Vagina (tissue), 2 donors: ENCODE measurements around the gene SYTL3.

Experiments used
- POLR2A ChIP-seq, 2 donors: fragments of 450-650 bp; IDR thresholded peaks; one replicate each; pipeline ENCODE4 v1.6.1; 2017; ENCODE audit warnings: antibody characterized with exemption in 2 of 2, mild to moderate bottlenecking in 2 of 2, moderate library complexity in 2 of 2
- TF ChIP-seq, protein P1 (sequence below), 3 experiments: fragments of 450-650 bp in 2 of 3; fragments of 200-600 bp in 1 of 3; sonication (generic) in 1 of 3; IDR thresholded peaks; one replicate each; pipeline ENCODE4 v1.5.1; 2017 to 2019; ENCODE audit warnings: antibody characterized with exemption in 3 of 3, mild to moderate bottlenecking in 2 of 3, moderate library complexity in 2 of 3

DNA sequence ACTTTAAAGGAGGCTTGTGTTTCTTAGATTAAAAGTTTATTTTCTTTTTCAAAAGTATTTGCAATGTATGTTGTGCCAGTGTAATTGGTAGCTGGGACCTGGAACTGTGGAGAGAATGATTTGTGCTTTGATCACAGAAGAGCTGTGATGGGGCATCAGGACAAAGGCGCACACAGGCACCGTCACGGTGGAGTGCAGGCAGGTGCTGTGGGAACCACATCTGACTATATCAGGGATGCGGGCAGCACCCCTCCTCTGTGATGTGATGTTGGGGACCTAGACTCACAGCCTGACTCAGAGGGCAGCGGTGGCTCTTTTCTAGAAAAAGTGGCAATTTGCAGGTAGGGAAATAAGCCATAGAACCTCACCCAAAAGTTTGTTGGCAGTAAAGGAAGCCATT, 34.5 kb downstream of the SYTL3 start:
- TF ChIP-seq POLR2A (IDR thresholded peaks at IDR 0.05), result no peak
- TF ChIP-seq, protein P1, sequence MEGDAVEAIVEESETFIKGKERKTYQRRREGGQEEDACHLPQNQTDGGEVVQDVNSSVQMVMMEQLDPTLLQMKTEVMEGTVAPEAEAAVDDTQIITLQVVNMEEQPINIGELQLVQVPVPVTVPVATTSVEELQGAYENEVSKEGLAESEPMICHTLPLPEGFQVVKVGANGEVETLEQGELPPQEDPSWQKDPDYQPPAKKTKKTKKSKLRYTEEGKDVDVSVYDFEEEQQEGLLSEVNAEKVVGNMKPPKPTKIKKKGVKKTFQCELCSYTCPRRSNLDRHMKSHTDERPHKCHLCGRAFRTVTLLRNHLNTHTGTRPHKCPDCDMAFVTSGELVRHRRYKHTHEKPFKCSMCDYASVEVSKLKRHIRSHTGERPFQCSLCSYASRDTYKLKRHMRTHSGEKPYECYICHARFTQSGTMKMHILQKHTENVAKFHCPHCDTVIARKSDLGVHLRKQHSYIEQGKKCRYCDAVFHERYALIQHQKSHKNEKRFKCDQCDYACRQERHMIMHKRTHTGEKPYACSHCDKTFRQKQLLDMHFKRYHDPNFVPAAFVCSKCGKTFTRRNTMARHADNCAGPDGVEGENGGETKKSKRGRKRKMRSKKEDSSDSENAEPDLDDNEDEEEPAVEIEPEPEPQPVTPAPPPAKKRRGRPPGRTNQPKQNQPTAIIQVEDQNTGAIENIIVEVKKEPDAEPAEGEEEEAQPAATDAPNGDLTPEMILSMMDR (IDR thresholded peaks at IDR 0.05), result no peak
